AG08396 (cell line): Measurements from ENCODE around the gene SYNDIG1.
A peak's percentile ranks its signal among the peaks of the same experiment; 100 is the strongest.

ENCODE experiments used
- DNase-seq: peaks from one replicate; pipeline ENCODE4 v3.0.0; 2012; ENCODE audit warnings: low spot score, mixed read lengths

Gene SYNDIG1

GRCh38 chr20:24469116-24469893 is at the start of gene SYNDIG1:
Gene SYNDIG1, plus strand, starts transcription at chr20:24469629. Its CDS starts 73,469 bp downstream, at chr20:24543098.
- peak; percentile 21 for DNase-seq

GRCh38 chr20:24419786-24420185 is 49.6 kb upstream of the SYNDIG1 start:
- no peak for DNase-seq

- no peak for DNase-seq
Measured at GRCh38 chr20:24420567-24420966, 48.9 kb upstream of the SYNDIG1 start.

GRCh38 chr20:24421071-24421470 is 48.4 kb upstream of the SYNDIG1 start:
- no peak for DNase-seq

GRCh38 chr20:24422091-24422760 is 47.2 kb upstream of the SYNDIG1 start:
- DNase-seq: no peak

- DNase-seq: no peak
Measured at GRCh38 chr20:24423390-24424313, 45.8 kb upstream of the SYNDIG1 start.

GRCh38 chr20:24425523-24426135 is 43.8 kb upstream of the SYNDIG1 start:
- no peak for DNase-seq

GRCh38 chr20:24431279-24432045 is 38.0 kb upstream of the SYNDIG1 start:
- DNase-seq: no peak

GRCh38 chr20:24432046-24432442 is 37.4 kb upstream of the SYNDIG1 start:
- DNase-seq: no peak

GRCh38 chr20:24436160-24436559 is 33.3 kb upstream of the SYNDIG1 start:
- no peak for DNase-seq

- DNase-seq: no peak
Measured at GRCh38 chr20:24437196-24438082, 32.0 kb upstream of the SYNDIG1 start.

GRCh38 chr20:24438331-24438730 is 31.1 kb upstream of the SYNDIG1 start:
- DNase-seq: no peak

- no peak for DNase-seq
Measured at GRCh38 chr20:24439737-24440387, 29.6 kb upstream of the SYNDIG1 start.

- DNase-seq: no peak
Measured at GRCh38 chr20:24441661-24442060, 27.8 kb upstream of the SYNDIG1 start.

GRCh38 chr20:24442909-24443308 is 26.5 kb upstream of the SYNDIG1 start:
- DNase-seq: no peak

- no peak for DNase-seq
Measured at GRCh38 chr20:24443436-24443835, 26.0 kb upstream of the SYNDIG1 start.

- no peak for DNase-seq
Measured at GRCh38 chr20:24444526-24445190, 24.8 kb upstream of the SYNDIG1 start.

GRCh38 chr20:24445510-24446170 is 23.8 kb upstream of the SYNDIG1 start:
- no peak for DNase-seq

GRCh38 chr20:24446811-24447210 is 22.6 kb upstream of the SYNDIG1 start:
- no peak for DNase-seq
